Natural killer cell (primary cell): ENCODE measurements around the gene ZNF35. TPM values are rescaled to one million over a fixed set of nuclear protein-coding genes. Genes with fewer than 3 reads are reported as not detected.

Source experiments
- ATAC-seq, 3 donors: fragments of 150-1000 bp in 2 of 3; fragments of 200-7000 bp in 1 of 3; cut with Tn5 transposase; 1 replicate in 1 of 3; 2 replicates in 2 of 3; pipeline ENCODE4 v1.10.0; 2021; ENCODE audit warnings: mild to moderate bottlenecking in 2 of 3, moderate library complexity in 2 of 3
- DNase-seq, 2 donors: peaks; one replicate each; pipeline versions ENCODE4 v3.0.0 to v3.0.0-alpha.2; 2013 to 2021; ENCODE audit warnings: mixed read lengths in 1 of 2
- H3K27ac ChIP-seq: one replicate; pipeline ENCODE4 v1.5.1; 2013; ENCODE audit warnings: mild to moderate bottlenecking, low read length
- H3K27me3 ChIP-seq: one replicate; pipeline ENCODE4 v1.6.1; 2013; ENCODE audit warnings: low read length; ENCODE audit not compliant: control insufficient read depth, insufficient read depth
- H3K36me3 ChIP-seq: one replicate; pipeline ENCODE4 v1.6.1; 2013; ENCODE audit warnings: low read length; ENCODE audit not compliant: control insufficient read depth, insufficient read depth
- H3K4me1 ChIP-seq: one replicate; pipeline ENCODE4 v1.6.1; 2013; ENCODE audit warnings: low read length; ENCODE audit not compliant: control insufficient read depth, insufficient read depth
- H3K4me3 ChIP-seq: one replicate; pipeline ENCODE4 v1.5.1; 2013; ENCODE audit warnings: low read length
- H3K9me3 ChIP-seq: one replicate; pipeline ENCODE4 v1.6.1; 2013; ENCODE audit warnings: low read length; ENCODE audit not compliant: control insufficient read depth, insufficient read depth
- H3K27ac Mint-ChIP-seq, 2 donors: one replicate each; pipeline ENCODE4 v1.8.0; 2022; ENCODE audit warnings: mild to moderate bottlenecking in 2 of 2, mixed read lengths in 2 of 2, moderate library complexity in 1 of 2
- H3K27me3 Mint-ChIP-seq, 2 donors: one replicate each; pipeline ENCODE4 v1.8.0; 2022; ENCODE audit warnings: low read depth in 2 of 2, mixed read lengths in 2 of 2
- H3K36me3 Mint-ChIP-seq: one replicate; pipeline ENCODE4 v1.8.0; 2022; ENCODE audit warnings: mixed read lengths
- H3K4me1 Mint-ChIP-seq, 2 donors: one replicate each; pipeline ENCODE4 v1.8.0; 2022; ENCODE audit warnings: mixed read lengths in 2 of 2
- H3K4me3 Mint-ChIP-seq: one replicate; pipeline ENCODE4 v1.8.0; 2022; ENCODE audit warnings: mild to moderate bottlenecking, moderate library complexity, mixed read lengths
- H3K9me3 Mint-ChIP-seq, 2 donors: one replicate each; pipeline ENCODE4 v1.8.0; 2022; ENCODE audit warnings: mixed read lengths in 2 of 2
- CTCF ChIP-seq: fragments of 200-600 bp; IDR thresholded peaks from one replicate; pipeline ENCODE4 v1.8.0; 2022; ENCODE audit warnings: antibody characterized with exemption
- WGBS: methylation state at CpG from one replicate; pipeline ENCODE4 v1.1.7; 2013; ENCODE audit warnings: missing lambda C conversion rate; ENCODE audit not compliant: insufficient coverage; 5-methylcytosine and 5-hydroxymethylcytosine counted together
- intact Hi-C: fragments of 100-400 bp; cut with micrococcal nuclease; formaldehyde crosslinking; loops from one replicate; pipeline ENCODE4 v1.14.2; 2022
- total RNA-seq, 4 donors: library from RNA; stranded (reverse); fragments of 120-200 nt in 1 of 4; gene quantifications; one replicate each; pipeline versions ENCODE4 v1.2.3 to v1.2.4, GENCODE V29; 2013 to 2022

ZNF35 gene
- total RNA-seq, 3 donors from 2014 or later (not counting 1 experiment from before 2014, with no cell fraction given), result 8.6 to 14.5 (median 10.9) TPM

DNA sequence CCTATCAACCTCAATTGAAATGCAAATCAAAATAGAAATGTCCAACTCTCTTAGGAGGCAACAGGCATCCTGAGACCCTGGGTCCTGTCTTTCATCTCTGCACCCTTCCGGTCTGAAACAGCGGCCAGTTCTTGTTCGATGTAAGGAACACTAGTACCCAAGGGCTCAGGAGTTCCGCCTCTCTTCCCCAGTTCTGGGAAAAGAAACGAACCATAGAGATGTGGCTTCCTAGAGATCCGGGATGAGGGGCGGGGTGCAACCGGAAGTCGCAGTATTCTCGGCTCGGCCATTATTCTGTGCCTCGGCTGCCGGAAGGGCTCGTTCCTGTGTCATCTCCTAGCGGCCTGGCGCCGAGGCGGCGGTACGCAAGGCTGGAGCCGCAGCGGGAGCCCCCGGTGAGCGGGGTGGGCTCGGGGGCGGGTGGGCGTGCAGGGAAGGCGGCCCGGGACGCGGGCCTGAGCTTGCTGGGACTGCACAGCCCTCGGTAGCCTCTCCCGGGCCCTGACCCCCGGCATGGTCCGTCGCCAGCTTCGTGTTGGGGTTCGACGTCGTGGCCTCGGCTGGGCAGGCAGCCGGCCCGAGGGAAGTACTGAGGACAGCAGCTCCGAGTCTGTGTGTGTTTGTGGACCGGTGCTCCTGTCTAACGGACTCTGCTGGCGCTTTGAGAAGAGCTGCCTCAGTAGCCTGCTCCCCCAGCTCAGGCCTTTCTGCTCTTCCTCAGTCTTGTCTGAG, 23.6 kb upstream of the ZNF35 start, which contains the start of gene ZNF197:
TSS of gene ZNF197 (plus strand) at position 288 of the 732 bp plus-strand sequence. CDS start 4,119 bp downstream, outside the sequence.
- peaks cover 4% of the 10 kb centered on the region for H3K36me3 ChIP-seq
- peak within 1 kb of the TSS; percentile 75 for H3K27ac ChIP-seq
- DNase-seq (peak; percentile 37 to 68), ATAC-seq (peak; percentile 78 to 88 (median 87))
- H3K4me1 ChIP-seq, result peaks cover 12% of the 10 kb centered on the region
- peak within 1 kb of the TSS; percentile 97 for H3K4me3 Mint-ChIP-seq
- TF ChIP-seq CTCF, result no peak
- intact Hi-C loops, result no loop called here
- no peaks in the 10 kb centered on the region for H3K27me3 ChIP-seq
- no peaks in the 10 kb centered on the region for H3K27me3 Mint-ChIP-seq
- no peaks in the 10 kb centered on the region for H3K9me3 ChIP-seq
- H3K27ac Mint-ChIP-seq, result peak within 1 kb of the TSS; percentile 79 to 88
- H3K36me3 Mint-ChIP-seq, result no peaks in the 10 kb centered on the region
- peaks cover 43 to 47% of the 10 kb centered on the region in 2 donors for H3K4me1 Mint-ChIP-seq
- under 1% methylated on average over 47 of the region's 47 CpGs for WGBS
- no peaks in the 10 kb centered on the region for H3K9me3 Mint-ChIP-seq
- peak within 1 kb of the TSS; percentile 79 for H3K4me3 ChIP-seq

DNA sequence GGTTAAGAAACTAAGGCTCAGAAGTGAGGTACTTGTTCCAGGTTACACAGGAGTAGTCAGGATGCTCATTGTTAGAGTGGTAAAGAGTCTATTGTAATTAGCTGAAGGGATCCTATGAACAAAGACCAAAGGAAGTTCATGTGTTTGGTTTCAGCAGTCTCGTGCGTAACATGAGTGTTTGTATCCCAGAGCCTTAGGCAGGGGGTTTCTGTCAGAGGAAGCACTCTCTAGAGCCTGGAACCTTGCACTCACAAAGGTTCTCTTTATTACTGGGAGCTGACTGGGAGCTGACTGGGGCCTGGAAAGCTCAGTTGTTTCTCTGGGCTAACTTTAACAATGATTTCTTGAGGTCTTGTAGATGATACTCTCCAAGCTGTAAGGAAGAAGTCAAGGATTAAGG, 19.8 kb upstream of the ZNF35 start:
- H3K36me3 ChIP-seq, result peaks cover 22% of the 10 kb centered on the region
- H3K27ac Mint-ChIP-seq, result no peak overlapping the region

DNA sequence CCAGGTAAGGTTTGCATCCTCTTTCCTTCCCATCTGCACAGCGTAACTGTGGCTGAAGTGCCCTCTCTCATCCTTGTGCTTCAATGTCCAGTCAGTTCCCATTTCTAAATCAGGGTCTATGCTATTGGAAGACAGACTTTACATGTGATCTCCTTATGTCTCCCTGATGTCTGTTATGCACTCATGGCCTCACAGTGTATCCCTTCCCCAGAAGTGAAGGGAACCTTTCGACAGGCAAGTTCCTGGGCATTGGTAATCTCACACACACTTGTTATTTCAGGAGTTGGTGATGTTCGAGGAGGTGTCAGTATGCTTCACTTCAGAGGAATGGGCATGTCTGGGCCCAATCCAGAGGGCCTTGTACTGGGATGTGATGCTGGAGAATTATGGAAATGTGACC, 16.3 kb upstream of the ZNF35 start:
- DNase-seq (no peak), ATAC-seq (no peak)
- peaks cover 49% of the 10 kb centered on the region for H3K36me3 ChIP-seq
- no peaks in the 10 kb centered on the region for H3K9me3 Mint-ChIP-seq
- no peaks in the 10 kb centered on the region for H3K4me1 ChIP-seq
- intact Hi-C loops, result no loop called here
- no peaks in the 10 kb centered on the region for H3K27me3 Mint-ChIP-seq
- no peak for TF ChIP-seq CTCF
- no peak overlapping the region for H3K27ac ChIP-seq
- WGBS, result 100% methylated on average over 3 of the region's 3 CpGs
- H3K4me3 ChIP-seq, result no peak overlapping the region
- H3K27ac Mint-ChIP-seq, result peak overlapping the region in 1 of 2 donors; percentile 64
- H3K4me1 Mint-ChIP-seq, result peaks cover 28 to 29% of the 10 kb centered on the region in 2 donors
- peaks cover 21% of the 10 kb centered on the region for H3K36me3 Mint-ChIP-seq
- H3K27me3 ChIP-seq, result no peaks in the 10 kb centered on the region
- H3K4me3 Mint-ChIP-seq, result no peak overlapping the region
- H3K9me3 ChIP-seq, result no peaks in the 10 kb centered on the region

More for the DNA sequence above, 19.8 kb upstream of the ZNF35 start:
- peaks cover 12% of the 10 kb centered on the region for H3K4me1 ChIP-seq
- Mint-ChIP-seq H3K4me1 (peaks cover 47 to 51% of the 10 kb centered on the region in 2 donors), H3K9me3 (no peaks in the 10 kb centered on the region), H3K27me3 (no peaks in the 10 kb centered on the region), H3K4me3 (no peak overlapping the region), H3K36me3 (no peaks in the 10 kb centered on the region)
- H3K27ac ChIP-seq, result no peak overlapping the region
- no peak for TF ChIP-seq CTCF
- H3K27me3 ChIP-seq, result no peaks in the 10 kb centered on the region
- WGBS, result 97% methylated on average over 2 of the region's 2 CpGs
- H3K4me3 ChIP-seq, result no peak overlapping the region
- DNase-seq (no peak), ATAC-seq (no peak)
- intact Hi-C loops, result no loop called here
- H3K9me3 ChIP-seq, result no peaks in the 10 kb centered on the region
